Fibroblast of peridontal ligament (primary cell): Measurements from ENCODE around the gene ATP8B4.

Experiments used
- DNase-seq: peaks from one replicate; pipeline ENCODE4 v3.0.0-alpha.2; 2010; ENCODE audit errors: extremely low read depth

Gene ATP8B4

DNA sequence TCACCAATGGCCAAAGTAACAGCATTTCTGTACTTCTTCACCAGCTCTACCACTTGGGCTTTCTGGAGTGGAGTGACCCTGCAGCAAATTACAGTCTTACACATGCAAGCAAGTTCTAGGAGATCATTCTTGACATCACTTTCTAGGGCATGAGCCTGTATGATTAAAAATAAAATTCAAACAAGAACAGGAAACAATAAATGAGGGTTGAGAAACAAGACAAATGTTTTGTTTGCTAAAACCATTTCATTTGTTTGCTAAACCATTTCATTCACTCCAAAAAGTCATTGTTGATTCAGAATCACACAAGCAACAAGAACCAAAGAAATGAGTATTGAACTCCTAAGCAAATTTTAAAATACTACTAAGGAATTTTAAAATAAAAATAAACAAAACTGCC lies 220.9 kb downstream of the ATP8B4 start:
- no peak for DNase-seq

DNA sequence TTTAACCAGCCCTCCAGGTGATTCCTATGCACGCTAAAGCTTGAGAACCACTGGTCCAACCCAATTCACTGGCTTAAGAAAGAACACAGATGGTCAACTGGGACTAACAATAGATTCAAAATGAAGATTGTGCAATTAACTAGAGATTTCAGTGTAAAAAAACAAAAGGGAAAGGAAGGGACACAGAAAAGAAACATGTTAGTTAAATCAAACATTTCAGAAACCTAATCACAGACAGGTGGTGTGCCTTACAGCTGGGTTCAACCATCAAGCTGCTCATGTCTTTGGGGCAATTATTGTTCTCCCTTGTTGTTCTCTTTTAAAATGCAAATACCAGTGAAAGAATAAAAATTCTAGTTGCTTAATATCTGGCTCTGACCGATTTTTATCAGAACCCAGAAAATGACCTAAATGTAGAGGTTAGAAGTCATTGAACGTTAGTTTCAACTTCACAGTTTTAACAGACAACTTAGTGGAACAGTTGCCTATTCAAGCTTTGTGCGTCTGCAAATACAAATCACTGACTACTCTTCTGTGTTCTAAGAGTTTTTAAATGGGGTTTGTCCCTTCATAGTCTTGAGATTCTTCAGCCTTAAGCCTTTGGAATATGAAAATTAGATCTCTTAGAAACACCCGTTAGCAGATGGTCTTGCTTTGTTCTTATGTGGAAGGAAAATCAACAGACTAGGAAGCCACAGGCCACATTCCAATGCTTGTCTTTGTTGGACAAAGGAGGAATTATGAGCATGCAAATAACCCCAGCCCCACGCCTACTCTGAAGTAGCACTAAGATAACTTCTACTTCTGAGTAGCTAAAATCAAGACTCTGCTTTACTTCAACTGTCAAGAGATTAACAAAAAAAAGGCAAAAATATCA lies 223.4 kb downstream of the ATP8B4 start:
- DNase-seq = peak; percentile 79

DNA sequence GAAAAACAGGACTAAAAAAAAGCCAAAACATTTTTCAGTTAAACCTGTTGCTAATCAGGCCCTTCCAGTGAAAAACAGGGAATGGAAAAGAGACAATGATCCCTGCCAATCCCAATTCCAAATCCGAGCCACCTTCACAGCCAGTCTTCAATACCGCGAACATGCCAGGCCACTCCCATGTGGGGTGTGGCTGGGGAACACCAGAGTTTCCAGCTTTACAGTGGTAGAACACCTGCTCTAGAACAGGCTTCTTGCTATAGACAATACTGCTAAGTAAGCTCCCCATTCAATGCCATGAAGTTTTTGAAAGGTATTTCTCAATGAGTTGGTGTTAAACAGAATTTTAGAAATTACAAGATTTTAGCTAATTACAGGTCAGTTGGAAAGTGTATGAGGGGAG lies 228.3 kb downstream of the ATP8B4 start:
- no peak for DNase-seq

DNA sequence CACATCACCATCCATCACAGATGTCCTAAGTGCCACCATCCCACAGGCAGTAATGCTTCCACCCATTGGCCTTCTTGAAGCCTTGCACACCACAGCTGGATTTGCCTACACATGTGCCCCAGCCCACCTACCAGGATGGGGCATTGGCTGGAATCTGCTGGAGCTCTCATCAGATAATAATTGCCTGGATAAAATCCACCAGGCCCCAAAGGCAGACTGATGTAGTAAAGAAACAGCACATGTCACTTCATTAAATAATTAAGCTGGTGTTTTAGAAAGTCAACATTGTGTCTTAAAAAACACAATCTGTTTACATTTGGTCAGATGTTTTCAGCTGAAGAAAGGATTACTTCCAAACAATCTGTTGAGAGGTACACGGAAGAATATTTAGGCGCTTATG lies 229.5 kb downstream of the ATP8B4 start:
- DNase-seq = no peak

DNA sequence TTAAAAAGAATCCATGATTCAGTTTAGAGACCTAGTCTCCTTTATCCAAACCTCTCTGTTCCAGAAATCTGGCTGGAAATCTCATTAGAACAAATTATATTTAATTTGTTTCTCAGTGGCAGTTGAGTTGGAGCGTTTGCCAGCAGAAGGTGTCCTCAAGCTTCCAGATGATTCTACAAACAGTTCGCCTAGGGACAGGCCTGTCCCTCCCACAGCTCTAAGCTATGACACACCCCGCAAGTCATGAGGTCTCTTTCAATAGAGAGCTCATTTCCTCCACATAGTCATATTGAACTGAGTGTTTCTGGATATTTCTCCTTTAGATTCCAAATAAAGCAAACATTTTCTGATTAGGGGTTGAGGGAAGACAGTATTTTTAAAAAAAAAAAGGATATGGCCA lies 230.3 kb downstream of the ATP8B4 start:
- DNase-seq = no peak

DNA sequence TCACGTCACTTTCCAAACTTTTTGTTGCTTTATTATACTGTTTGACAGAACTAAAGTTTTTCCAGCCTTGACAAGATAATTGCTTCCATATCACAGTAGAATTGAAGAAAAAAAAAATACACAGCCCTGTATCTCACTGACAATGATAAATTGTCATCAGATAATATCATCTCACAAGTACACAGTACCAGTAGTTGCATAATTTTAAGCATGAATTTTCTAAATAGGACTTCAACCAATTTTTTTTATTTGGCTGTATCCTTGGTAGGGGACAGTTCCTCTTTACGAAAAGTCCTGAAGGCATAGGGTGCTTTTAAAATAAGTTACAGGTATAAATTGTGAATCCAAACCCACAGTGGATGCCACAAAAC lies 230.7 kb downstream of the ATP8B4 start:
- DNase-seq = no peak

DNA sequence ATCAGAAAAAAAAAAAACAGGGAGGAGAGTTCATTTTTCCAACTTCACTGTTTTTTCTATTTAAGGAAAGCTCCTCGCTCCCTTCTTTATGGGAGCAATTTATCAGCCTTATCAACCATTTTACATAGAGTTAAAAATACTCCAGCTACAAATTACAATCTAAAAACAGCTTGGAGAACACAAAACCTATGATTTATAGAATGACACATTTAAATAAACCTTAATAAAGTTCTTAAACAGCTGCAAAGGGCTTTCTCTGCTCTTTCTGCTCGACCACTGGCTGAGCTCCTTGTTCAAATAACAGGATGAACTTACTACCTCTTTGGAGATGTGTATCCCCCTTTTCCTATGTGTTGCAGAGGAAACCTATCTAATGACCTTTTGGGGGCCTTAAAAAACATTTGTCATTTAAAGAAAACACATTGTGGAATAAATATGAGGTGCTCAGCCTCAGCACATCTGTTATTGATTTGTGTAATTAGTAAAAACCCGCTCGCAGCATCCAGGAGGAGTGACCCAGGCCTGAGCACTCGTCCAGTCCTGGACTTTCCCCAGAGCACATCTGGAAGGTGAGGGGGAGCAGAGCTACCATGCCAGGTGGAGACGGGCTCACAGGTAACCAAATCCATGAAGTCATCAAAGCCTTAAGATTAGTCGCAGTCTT lies 231.2 kb downstream of the ATP8B4 start:
- DNase-seq = peak; percentile 42

DNA sequence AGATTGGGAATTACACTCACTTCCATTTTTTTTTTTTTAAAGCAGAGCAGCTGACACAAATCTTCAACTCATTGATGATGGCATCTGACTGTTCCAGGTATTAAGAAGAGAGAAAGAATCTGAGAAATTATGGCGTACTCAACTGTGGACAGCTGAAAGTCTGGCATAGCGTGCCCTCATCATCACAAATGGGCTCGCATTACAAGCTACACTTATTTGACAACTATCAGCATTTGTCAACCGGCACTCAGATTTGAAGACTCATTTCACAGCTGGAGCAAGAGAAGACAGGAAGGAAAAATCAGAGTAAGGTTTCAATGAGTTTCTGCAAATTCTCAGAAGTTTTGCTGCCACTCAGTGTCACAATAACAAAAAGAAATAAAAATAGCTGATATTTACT lies 235.9 kb downstream of the ATP8B4 start:
- no peak for DNase-seq

DNA sequence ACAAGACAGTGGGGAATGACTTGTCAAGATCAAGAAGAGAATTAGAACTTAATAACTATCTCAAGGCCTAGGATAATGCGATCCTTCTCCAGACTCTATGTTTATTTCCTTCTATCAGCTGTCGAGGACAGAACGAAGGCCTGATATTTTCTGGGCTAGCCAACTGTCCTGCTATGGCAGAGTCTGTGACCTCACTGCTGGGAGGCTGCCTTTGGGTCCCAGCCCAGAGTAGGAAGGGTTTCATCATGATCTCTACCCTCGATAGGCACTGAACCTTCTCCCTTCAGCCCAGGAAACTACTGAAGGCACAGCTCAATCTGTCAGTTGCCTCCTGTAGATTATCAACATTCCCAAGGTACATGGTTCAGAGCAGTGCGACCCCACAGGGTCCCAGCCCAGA lies 237.2 kb downstream of the ATP8B4 start:
- DNase-seq = no peak

DNA sequence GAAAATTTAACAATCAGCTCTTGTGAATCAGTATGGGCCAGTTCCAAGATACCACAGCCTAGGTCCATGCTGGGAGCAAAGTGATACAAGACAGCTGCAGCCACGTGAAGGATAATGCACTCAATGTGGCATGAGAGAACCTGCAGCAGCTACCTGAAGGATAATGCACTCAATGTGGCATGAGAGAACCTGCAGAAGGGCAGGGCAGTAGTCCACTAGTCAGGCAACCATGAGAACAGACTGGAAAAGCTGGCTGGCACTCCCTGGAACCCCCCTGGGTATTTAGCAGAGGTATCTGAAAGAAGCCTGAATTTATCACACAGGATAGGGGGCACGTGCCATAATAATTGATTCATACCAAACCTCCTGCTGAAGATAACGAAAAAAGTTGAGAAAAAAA lies 237.6 kb downstream of the ATP8B4 start:
- no peak for DNase-seq

DNA sequence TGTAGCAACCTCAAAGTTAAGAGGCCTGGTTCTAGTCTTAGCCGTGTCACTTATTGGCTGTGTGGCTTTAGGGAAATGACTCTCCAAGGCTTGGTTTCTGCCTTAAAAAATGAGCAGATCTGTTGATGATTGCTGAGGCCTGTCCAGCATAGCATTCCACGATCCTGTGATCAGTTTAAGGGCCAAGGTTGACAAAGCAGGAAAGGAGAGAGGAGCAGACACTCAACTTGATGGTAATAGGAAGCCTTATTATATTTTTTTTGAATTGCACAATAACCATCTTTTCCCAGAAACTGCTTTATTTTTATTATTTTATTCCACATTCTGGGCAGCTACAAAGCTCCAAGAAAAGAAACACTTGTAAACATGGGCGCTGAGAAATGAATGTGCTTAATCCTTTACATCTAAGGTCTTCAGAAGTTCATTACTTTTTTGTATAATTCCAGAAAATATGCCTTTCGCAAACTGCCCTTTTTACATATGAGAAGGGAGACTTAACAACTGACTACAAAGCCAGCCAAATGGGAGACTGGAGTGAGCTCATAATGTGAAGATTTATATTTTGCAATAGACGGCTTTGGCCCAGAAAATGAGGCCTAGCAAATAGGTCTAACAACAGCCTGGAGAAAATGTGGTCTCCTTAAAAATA lies 241.0 kb downstream of the ATP8B4 start:
- DNase-seq = peak; percentile 95

DNA sequence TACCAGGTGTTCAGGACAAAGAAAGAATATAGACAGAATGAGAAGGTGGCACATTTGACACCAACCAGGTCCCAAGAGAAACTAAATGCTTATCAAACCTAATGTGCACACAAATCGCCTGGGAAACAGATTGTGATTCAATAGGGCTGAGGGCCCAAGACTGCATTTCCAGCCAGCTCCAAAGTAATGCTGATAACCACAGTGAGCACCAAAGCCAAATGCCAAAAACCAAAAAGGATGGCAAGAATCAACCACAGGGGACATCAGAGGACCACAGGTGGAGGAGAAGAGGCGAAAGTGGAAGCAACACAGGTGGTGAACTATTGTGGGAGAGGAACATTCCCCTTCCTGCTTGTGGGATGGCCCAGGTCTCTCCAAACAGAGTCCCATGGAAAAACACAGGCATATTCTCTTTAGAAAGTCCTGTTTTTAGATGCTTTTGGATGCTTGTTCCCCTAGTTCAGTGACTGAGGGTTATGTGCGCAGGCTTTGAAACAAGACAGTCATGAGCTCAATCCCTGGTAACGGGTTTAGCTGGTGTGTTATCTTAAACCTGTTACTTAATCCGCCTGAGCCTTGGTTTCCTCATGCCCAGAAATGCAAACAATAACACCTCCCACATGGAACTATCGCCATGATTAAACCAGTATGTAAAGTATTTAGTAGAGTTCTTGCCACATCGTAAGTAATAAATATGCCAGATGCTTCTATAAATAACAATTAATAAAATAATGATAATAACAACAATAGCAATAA lies 241.7 kb downstream of the ATP8B4 start:
- peak; percentile 52 for DNase-seq

DNA sequence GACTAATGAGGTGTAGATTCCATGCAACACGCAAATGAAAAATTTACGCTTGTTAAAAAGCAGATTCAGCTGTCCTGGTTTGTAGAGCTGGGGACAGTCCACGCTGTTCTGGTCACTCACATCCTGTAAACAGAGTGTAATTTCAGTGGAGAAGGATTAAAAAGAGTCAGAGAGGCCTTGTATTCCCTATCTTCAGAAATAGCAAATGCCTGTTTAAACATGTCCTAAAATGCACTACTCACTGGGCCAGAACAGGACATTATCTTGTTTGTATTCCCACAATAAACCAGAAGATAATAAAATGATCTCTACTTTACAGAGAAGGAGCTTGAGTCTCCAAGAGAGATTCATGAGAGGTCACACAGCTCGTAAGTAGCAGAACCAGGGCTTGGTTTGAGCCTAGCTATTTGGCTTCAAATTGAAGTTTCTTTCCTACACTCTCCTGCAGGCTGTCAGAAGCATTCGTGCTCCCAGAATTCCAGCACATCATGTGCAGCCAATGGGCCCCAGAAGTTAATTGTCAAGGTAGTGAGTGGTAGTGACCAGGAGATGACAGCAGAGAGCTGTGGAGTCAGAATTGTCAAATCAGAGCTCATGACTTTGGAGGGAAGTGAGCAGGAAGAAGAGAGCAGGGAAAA lies 242.5 kb downstream of the ATP8B4 start:
- DNase-seq = no peak

DNA sequence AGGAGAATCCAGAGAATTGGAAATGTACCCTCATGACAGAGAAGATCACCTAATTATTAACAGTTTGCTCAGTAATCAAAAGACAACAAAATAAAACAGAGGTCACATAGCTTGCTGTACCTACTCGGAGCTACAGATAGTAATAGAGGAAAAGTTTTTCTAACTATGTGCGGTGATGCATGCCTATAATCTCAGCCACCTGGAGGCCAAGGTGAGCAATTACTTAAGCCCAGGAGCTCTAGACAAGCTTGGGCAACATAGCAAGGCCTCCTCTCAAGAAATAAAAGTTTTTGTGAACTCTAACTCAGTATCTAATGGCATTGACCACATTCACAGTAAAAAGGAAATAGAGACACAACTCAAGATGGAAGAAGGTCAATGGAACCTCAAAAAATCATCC lies 243.6 kb downstream of the ATP8B4 start:
- no peak for DNase-seq

DNA sequence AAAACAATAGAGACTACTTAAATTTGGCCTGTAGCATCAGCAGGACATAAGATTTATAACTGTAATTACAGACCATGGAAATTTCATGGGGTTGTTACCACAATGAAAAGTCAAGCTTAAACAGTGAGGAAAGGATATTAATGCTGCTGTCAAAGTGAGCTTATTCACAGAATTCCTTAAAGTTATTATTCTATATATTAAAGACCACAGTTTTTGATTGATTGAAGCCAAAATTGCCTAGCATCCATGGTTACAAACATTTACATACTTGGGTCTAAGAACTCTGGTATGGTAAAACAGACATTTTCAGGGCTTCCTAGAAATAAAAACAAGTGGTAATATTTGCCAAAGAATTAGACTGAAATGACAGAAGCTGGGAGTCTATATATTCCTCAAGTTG lies 248.6 kb downstream of the ATP8B4 start:
- no peak for DNase-seq

DNA sequence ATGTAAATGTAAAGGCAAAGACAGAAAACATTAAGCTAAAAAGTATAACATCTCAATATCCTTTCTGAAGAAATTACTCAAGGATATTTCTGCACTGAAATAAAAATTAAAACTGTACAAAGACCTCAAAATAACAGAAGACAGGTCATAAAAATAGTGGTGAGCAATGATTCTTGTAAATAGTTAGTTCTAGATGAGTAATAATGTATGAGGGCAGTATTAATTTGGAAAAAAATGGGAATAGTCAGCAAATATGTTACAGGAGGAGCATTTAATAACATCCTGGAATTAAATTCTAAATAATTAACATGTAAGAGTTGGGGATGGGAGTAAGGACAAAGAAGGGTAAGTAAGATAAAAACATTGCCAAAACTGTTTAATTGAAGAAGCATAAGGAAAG lies 250.7 kb downstream of the ATP8B4 start:
- DNase-seq = no peak

DNA sequence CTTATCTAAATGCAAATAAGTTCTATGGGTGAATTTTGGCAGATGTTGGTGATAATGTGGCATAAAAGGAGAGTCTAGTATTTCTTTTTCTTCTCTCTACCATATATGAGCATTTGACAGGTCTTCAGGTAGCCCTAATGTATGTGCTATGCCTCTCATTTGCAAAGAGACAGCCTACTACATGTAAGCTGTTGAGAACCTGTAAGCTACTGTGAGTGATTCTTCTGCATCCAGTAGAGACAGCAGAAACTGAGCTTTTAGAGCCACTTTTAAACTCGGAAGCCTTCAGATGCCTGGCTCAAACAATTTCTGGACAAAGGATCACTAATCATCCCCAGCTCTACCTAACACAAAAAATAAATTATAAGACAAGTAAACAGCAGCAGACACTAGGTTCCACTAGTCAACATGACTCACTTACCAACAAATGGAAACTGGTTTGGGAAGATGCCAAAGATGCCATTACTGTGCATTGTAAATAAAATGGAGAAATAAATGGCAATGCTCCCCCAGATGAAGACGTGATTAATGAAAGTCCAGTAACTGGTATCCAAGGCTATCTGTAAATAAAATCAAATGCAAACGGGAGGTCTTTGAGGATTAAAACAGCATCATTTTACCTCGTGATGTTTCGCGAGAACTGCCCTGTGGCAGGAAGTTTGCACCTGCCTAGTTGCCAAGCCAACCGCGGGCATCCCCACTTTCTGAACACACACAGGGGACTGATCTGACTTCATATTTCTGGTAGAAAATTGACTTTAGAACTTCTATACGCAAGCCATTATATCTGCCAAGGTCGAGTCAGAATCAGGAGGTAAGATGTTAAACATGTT lies 252.9 kb downstream of the ATP8B4 start:
- DNase-seq = no peak

DNA sequence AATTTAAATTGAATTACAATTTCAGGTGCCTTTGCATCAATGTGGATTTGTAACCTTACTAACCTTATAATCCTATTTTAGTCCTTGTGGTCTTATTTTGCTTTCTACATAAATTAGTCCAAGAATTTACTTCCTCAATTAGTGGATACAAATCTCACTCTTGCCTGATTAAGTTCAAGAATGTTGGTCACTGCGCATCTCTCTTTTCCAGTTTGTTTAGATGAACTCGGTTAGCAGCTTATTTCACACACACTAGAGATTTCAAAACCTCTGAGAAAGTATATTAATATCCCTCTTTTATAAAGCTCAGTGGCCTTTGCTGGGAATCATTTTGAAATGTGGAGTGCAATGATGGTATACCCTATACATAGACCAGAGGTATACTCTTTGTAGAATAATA lies 254.8 kb downstream of the ATP8B4 start:
- peak; percentile 91 for DNase-seq

DNA sequence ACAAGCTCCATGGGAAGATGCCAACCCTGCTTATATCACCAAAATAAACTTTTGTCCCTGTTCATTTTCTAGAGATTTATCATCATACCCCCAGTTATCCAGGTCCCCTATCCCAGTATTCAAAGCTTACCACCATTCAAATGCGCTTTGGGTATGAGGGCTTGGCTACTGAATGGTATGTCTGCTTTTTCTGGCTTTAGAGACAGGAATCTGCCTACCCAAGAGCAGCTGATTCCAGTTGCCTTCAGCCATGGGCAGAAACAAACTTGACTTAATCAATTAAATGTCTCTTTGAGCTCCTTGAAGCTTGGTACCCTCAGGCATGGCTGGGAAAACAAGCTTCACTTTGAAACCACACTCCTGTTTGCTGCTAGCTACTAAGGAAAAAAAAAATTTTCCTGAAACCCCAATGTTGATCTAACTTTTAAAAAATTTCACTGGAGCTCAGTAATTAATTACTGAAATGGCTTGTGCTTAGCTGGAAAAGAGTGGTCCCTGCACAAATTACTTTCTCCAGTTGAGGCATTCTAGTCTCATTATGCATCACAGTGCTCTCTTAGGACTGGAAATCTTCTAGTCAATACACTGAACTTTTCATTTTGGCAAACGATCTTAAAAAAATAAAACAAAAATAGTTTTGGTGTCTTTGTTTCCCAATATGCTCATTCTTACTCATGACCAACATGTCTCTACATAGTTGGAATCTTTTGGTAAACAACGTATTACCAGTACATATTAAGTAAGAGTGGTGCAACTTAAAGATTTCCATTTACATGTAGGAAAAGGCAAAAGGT lies 255.4 kb downstream of the ATP8B4 start:
- DNase-seq = peak; percentile 99

DNA sequence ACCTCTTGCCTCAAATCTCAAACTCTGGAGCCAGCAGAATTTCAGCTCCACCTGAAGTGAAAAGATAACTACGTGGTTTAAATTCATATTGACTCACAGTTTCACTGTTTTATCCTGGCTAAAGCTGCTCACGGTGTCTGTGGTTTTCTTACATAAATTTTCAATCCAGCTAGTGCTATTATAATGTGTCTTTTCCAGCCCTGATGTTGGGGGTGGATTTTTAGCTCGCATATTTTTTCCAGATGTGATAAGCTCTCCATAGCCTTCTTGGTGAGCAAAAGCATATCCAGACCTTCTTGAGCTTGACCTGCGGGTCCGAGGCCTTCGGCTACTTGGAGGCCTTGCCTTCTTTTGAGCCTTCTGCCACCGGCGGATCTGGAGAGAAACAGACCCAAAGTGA lies 258.9 kb downstream of the ATP8B4 start:
- peak; percentile 93 for DNase-seq
